ENCODE measurements around the gene SAMD11.
"Not testable (repeated sequence)": the region's sequence is repeated elsewhere in the genome, so short reads cannot be mapped to it uniquely, and the experiment has no call there.

The SAMD11 gene

DNA sequence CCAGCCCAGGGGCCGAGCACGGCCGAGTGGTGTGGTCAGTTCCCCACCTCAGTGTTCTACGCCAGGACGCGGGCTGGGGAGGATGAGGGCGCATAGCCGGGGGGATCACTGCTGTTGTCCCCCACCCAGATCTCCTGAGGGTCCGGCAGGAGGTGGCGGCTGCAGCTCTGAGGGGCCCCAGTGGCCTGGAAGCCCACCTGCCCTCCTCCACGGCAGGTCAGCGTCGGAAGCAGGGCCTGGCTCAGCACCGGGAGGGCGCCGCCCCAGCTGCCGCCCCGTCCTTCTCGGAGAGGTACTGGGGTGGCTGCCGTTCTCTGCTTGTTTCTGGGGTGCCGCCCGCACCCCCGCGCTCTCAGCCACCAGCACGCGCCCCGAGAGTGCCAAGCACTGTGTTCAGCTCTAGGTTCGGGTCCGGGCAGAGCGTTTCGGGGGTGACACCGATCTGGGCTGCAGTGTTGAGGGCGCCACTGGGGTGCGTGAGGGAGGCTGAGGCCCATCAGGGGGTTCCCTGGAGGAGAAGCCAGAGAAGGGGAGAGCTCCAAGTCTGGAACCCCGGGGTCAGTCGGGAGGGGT, 17.4 kb downstream of the SAMD11 start:
- H3K4me3 Mint-ChIP-seq, result peak overlapping the region; percentile 57
- H3K9me3 Mint-ChIP-seq, result no peaks in the 10 kb centered on the region
- H3K27ac Mint-ChIP-seq, result no peak overlapping the region
- DNase-seq, result no peak
- H3K27me3 Mint-ChIP-seq, result peaks cover 22% of the 10 kb centered on the region
- H3K4me1 Mint-ChIP-seq, result peaks cover 10% of the 10 kb centered on the region
- H3K36me3 Mint-ChIP-seq (ENCODE audit: low read depth), result peaks cover 5% of the 10 kb centered on the region
- ATAC-seq, result no peak

DNA sequence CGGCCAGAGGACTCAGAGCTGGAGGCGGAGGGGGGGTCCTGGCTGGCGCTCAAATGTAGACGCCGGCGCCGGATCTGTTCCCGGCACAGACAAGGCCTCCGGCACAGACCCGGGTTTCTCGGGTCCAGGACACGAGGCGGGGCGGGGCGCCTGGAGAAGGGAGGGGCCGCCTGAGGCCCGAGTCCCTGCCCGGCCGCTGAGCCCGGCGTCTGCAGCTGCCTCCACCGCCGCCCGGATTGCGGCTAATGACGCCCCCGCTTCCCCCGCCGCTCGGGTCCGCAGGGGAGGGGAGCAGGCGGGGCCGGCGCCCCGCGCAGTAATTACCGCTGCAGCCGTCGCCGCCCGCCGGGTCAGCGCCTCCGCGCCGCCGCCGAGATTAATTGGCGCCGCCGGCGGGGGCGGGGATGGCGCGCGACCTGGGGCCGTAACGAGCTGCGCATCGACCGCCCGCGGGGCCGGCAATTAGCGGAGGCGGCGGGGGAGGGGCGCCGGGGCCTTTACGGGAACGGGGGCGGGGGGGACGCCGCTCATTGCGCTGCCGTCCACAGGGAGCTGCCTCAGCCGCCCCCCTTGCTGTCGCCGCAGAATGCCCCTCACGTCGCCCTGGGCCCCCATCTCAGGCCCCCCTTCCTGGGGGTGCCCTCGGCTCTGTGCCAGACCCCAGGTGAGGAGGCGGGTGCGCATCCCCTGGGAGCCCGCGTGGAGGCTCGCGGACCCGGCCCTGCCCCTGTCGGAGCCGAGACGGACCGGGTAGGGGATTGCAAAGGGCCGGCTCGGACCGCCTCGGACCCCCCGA, 18.1 kb downstream of the SAMD11 start:
- DNase-seq (peak; percentile 34), ATAC-seq (peak; percentile 7)
- Mint-ChIP-seq H3K27ac (no peak overlapping the region), H3K4me1 (peaks cover 10% of the 10 kb centered on the region), H3K36me3 (ENCODE audit: low read depth) (peaks cover 5% of the 10 kb centered on the region), H3K9me3 (no peaks in the 10 kb centered on the region), H3K4me3 (peak overlapping the region; percentile 57), H3K27me3 (peaks cover 22% of the 10 kb centered on the region)

- peaks cover 22% of the 10 kb centered on the region for H3K27me3 Mint-ChIP-seq
- DNase-seq (no peak), ATAC-seq (no peak)
These were observed 18.7 kb downstream of the SAMD11 start for GRCh38 chr1:942411-942821.

GRCh38 chr1:942864-943533, 19.3 kb downstream of the SAMD11 start:
- Mint-ChIP-seq H3K27ac (no peak overlapping the region), H3K27me3 (peaks cover 18% of the 10 kb centered on the region), H3K4me1 (peaks cover 10% of the 10 kb centered on the region), H3K36me3 (ENCODE audit: low read depth) (peaks cover 9% of the 10 kb centered on the region), H3K4me3 (no peak overlapping the region), H3K9me3 (no peaks in the 10 kb centered on the region)
- ATAC-seq, result no peak
- no peak for DNase-seq

More at GRCh38 chr1:942411-942821, 18.7 kb downstream of the SAMD11 start:
- Mint-ChIP-seq H3K9me3 (no peaks in the 10 kb centered on the region), H3K27ac (no peak overlapping the region), H3K4me1 (peaks cover 10% of the 10 kb centered on the region), H3K4me3 (no peak overlapping the region), H3K36me3 (ENCODE audit: low read depth) (peaks cover 8% of the 10 kb centered on the region)

DNA sequence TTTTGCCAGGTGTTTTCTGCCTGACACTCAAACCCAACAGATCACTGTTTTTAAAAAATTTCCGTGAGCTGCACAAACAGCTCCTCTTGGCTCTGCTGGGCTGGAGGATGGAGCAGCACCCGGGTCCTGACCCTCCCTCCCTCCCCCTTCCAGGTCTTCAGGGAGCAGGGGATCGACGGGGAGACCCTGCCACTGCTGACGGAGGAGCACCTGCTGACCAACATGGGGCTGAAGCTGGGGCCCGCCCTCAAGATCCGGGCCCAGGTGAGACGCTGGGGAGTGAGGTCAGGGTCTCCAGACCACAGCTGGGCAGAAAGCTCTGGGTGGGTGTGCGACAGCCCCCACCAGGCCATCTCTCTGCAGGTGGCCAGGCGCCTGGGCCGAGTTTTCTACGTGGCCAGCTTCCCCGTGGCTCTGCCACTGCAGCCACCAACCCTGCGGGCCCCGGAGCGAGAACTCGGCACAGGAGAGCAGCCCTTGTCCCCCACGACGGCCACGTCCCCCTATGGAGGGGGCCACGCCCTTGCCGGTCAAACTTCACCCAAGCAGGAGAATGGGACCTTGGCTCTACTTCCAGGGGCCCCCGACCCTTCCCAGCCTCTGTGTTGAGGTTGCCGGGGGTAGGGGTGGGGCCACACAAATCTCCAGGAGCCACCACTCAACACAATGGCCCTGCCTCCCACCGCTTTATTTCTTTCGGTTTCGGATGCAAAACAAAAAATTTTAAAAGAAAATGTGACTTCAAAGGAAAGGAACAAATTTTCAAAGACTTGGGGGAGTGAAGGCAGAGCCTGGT, 20.0 kb downstream of the SAMD11 start:
- peaks cover 12% of the 10 kb centered on the region for H3K27me3 Mint-ChIP-seq

GRCh38 chr1:944341-945325, 20.9 kb downstream of the SAMD11 start:
- Mint-ChIP-seq H3K4me1 (peaks cover 10% of the 10 kb centered on the region), H3K27me3 (peaks cover 8% of the 10 kb centered on the region), H3K27ac (no peak overlapping the region), H3K36me3 (ENCODE audit: low read depth) (peaks cover 17% of the 10 kb centered on the region), H3K4me3 (no peak overlapping the region), H3K9me3 (no peaks in the 10 kb centered on the region)
- ATAC-seq (no peak), DNase-seq (no peak)

More for the DNA sequence above, 20.0 kb downstream of the SAMD11 start:
- DNase-seq (no peak), ATAC-seq (no peak)
- peaks cover 10% of the 10 kb centered on the region for H3K4me1 Mint-ChIP-seq
- peaks cover 10% of the 10 kb centered on the region for H3K36me3 Mint-ChIP-seq (ENCODE audit: low read depth)
- H3K27ac Mint-ChIP-seq, result no peak overlapping the region
- H3K9me3 Mint-ChIP-seq, result no peaks in the 10 kb centered on the region
- no peak overlapping the region for H3K4me3 Mint-ChIP-seq

DNA sequence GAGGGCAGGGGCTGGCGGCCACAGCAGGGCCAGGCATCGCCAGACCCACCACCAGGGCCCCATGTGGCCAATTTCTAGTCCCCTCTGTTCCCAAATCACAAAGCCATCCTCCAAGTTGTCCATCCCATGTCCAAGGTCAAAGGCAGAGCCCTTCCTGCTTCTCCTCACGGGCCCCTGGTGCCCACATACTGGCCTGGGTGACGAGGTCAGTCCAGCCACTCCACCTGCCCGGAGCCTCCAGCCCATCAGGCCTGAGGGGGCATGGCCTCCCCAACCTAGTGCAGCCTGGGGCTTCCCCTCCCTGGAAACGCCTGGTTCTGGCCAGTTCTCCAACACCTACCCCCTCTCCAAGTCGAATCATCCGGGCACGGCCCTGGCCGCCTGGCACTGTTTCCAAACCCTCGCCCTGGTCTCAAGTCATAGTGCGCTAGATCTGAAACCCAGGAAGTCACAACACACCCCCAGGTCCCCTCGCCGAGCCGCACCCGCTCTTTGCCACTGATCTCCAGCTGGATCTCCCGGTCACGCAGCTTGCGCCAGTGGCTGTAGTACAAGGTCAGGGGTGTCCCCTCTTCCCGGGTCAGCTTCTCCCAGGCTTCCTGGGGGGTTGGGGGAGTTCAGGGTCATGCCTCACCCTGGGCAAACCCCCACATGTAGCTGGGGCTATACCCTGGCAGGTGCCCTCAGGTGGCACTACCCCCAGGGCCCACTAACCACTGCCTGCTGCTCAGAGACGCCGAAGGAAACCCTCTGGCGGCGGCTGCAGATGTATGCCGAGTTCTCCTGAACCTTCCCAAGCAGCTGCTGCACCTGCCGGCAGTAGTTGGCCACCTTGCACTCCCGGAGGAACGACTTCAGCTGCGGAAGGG, 22.2 kb downstream of the SAMD11 start:
- no peak overlapping the region for H3K27ac Mint-ChIP-seq
- DNase-seq (no peak), ATAC-seq (no peak)
- peaks cover 6% of the 10 kb centered on the region for H3K4me1 Mint-ChIP-seq
- H3K36me3 Mint-ChIP-seq (ENCODE audit: low read depth), result peaks cover 29% of the 10 kb centered on the region
- H3K4me3 Mint-ChIP-seq, result no peak overlapping the region
- no peaks in the 10 kb centered on the region for H3K9me3 Mint-ChIP-seq
- H3K27me3 Mint-ChIP-seq, result peaks cover 5% of the 10 kb centered on the region

- H3K4me1 Mint-ChIP-seq, H3K27ac Mint-ChIP-seq, DNase-seq, H3K4me3 Mint-ChIP-seq, H3K27me3 Mint-ChIP-seq, H3K9me3 Mint-ChIP-seq, ATAC-seq: not testable (repeated sequence)
- peaks cover 34% of the 10 kb centered on the region for H3K36me3 Mint-ChIP-seq (ENCODE audit: low read depth)
These were observed 23.1 kb downstream of the SAMD11 start for GRCh38 chr1:946811-947210.

- no peaks in the 10 kb centered on the region for H3K27me3 Mint-ChIP-seq
- H3K9me3 Mint-ChIP-seq, result no peaks in the 10 kb centered on the region
- H3K36me3 Mint-ChIP-seq (ENCODE audit: low read depth), result peaks cover 34% of the 10 kb centered on the region
- DNase-seq (no peak), ATAC-seq (no peak)
- H3K4me3 Mint-ChIP-seq, result no peak overlapping the region
- no peak overlapping the region for H3K27ac Mint-ChIP-seq
- H3K4me1 Mint-ChIP-seq, result peaks cover 2% of the 10 kb centered on the region
These were observed 24.2 kb downstream of the SAMD11 start for GRCh38 chr1:947958-948357.

DNA sequence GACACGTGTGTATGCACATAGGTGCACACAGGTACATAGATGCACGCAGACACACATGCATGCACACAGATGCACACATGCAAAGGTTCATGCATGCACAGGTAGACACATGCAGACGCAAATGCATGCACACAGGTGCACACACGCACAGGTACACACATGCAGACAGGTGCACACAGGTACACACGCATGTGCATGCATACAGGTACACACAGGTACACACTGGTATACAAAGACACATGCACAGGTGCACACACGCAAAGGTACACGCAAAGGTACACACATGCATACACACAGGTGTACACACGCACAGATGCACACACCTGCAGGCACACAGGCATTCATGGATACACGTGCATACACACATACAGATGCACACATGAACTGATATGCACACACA, 26.5 kb downstream of the SAMD11 start:
- Mint-ChIP-seq H3K9me3 (no peaks in the 10 kb centered on the region), H3K4me3 (no peak overlapping the region), H3K36me3 (ENCODE audit: low read depth) (peaks cover 46% of the 10 kb centered on the region), H3K4me1 (no peaks in the 10 kb centered on the region), H3K27me3 (no peaks in the 10 kb centered on the region), H3K27ac (no peak overlapping the region)
- ATAC-seq, result no peak
- DNase-seq, result no peak

DNA sequence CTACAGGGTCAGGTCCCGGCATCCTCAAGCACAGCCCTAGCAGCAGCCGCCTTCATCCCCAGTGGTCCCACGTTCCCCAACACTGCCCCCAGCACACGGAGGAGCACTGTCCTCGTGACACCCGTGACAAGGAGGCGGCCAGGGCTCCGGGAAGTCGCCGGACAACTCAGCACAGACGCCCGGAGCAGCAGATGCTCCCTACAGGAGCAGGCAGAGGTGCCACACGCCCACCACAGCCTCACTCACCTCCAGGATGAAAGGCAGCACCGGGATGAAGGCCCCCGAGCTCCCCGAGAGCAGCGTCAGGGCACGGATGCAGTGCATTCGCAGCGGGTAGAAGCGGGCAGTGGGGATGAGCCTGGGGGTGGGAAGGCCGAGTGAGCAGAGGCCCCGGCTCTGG, 27.2 kb downstream of the SAMD11 start:
- no peak overlapping the region for H3K27ac Mint-ChIP-seq
- ATAC-seq (no peak), DNase-seq (no peak)
- H3K4me3 Mint-ChIP-seq, result no peak overlapping the region
- H3K36me3 Mint-ChIP-seq (ENCODE audit: low read depth), result peaks cover 46% of the 10 kb centered on the region
- H3K4me1 Mint-ChIP-seq, result no peaks in the 10 kb centered on the region
- no peaks in the 10 kb centered on the region for H3K27me3 Mint-ChIP-seq
- H3K9me3 Mint-ChIP-seq, result no peaks in the 10 kb centered on the region

DNA sequence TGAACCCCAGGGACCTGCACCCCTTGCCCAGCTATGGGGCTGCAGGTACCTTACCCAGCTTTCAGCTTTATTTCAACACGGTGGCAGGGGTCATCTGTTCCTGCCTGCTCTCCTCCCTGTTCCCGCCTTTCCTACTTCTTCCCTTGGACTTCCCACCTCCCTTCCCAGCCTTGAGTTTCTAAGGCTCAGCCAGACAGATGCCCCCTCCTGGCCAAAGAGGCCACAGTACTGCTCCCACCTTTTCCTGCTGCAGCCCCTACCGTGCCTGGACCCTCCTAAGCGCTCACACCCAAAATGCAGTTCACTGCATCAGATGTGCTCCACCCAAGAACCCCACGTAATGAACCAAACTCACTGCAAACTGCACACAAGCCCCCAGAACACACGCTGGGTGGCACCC, 27.6 kb downstream of the SAMD11 start:
- Mint-ChIP-seq H3K27me3 (no peaks in the 10 kb centered on the region), H3K4me3 (no peak overlapping the region), H3K9me3 (no peaks in the 10 kb centered on the region), H3K4me1 (no peaks in the 10 kb centered on the region), H3K36me3 (ENCODE audit: low read depth) (peaks cover 46% of the 10 kb centered on the region), H3K27ac (no peak overlapping the region)
- ATAC-seq (no peak), DNase-seq (no peak)

GRCh38 chr1:952201-952600, 28.5 kb downstream of the SAMD11 start:
- no peak overlapping the region for H3K4me3 Mint-ChIP-seq
- peaks cover 49% of the 10 kb centered on the region for H3K36me3 Mint-ChIP-seq (ENCODE audit: low read depth)
- H3K4me1 Mint-ChIP-seq, result peaks cover 3% of the 10 kb centered on the region

More at GRCh38 chr1:952201-952600, 28.5 kb downstream of the SAMD11 start:
- ATAC-seq (no peak), DNase-seq (no peak)
- Mint-ChIP-seq H3K27ac (no peak overlapping the region), H3K27me3 (no peaks in the 10 kb centered on the region), H3K9me3 (no peaks in the 10 kb centered on the region)

All from activated naive CD8-positive, alpha-beta T cell treated with anti-CD3 and anti-CD28 coated beads, Interleukin-2, amount 50 U/mL, for 24 hours (primary cell).